OCI-LY7 (cell line): ENCODE measurements around the gene OR13F1. TPM values are rescaled to one million over a fixed set of nuclear protein-coding genes. Genes with fewer than 3 reads are reported as not detected.

ENCODE experiments used
- BruUV-seq: library from RNA; stranded (reverse); fragments of 400-500 nt; replicated peaks from 2 replicates; lab custom pipeline; 2021; lab: Mats Ljungman, UMichigan
- CTCF ChIA-PET: fragments of 300-600 bp; sonication (Branson Sonifier 250); formaldehyde crosslinking; loops from one replicate; lab custom pipeline; 2022; ENCODE audit warnings: antibody characterized with exemption; ENCODE audit not compliant: unreplicated experiment; lab: Charles Lee
- POLR2A ChIA-PET: fragments of 300-600 bp; sonication (Branson Sonifier 250); formaldehyde crosslinking; loops from one replicate; lab custom pipeline; 2022; ENCODE audit warnings: antibody characterized with exemption; lab: Charles Lee
- DNase-seq: peaks from one replicate; pipeline ENCODE4 v3.0.0-alpha.2; 2015; ENCODE audit warnings: low spot score
- H2AFZ ChIP-seq: fragments of 200-600 bp; sonication (generic), shearing (Covaris generic); 2 replicates; pipeline ENCODE4 v1.6.1; 2014; ENCODE audit warnings: mild to moderate bottlenecking, antibody characterized with exemption, low read length, moderate library complexity
- H3K27ac ChIP-seq: fragments of 200-600 bp; sonication (generic); 2 replicates; pipeline ENCODE4 v1.5.1; 2014; ENCODE audit warnings: mixed run types, low read depth, mild to moderate bottlenecking, moderate library complexity, low read length, inconsistent platforms; ENCODE audit not compliant: poor library complexity, severe bottlenecking
- H3K36me3 ChIP-seq: fragments of 200-600 bp; sonication (generic); 2 replicates; pipeline ENCODE4 v1.6.1; 2014; ENCODE audit warnings: mild to moderate bottlenecking, antibody characterized with exemption, low read length, moderate library complexity, mixed read lengths; ENCODE audit not compliant: insufficient read depth
- H3K4me1 ChIP-seq: fragments of 200-600 bp; sonication (generic); 2 replicates; pipeline ENCODE4 v1.5.1; 2014; ENCODE audit warnings: mild to moderate bottlenecking, low read length; ENCODE audit not compliant: insufficient read depth, poor library complexity, severe bottlenecking
- H3K4me2 ChIP-seq: fragments of 200-600 bp; sonication (generic); 2 replicates; pipeline ENCODE4 v1.6.1; 2014; ENCODE audit warnings: mild to moderate bottlenecking, low read length
- H3K4me3 ChIP-seq: fragments of 200-600 bp; sonication (generic); 2 replicates; pipeline ENCODE4 v1.5.1; 2014; ENCODE audit warnings: mild to moderate bottlenecking, low read depth, low read length; ENCODE audit not compliant: poor library complexity, severe bottlenecking
- H3K79me2 ChIP-seq: fragments of 200-600 bp; sonication (generic); 2 replicates; pipeline ENCODE4 v1.6.1; 2016; ENCODE audit warnings: low read depth, mild to moderate bottlenecking, low read length, moderate library complexity, mixed read lengths; ENCODE audit not compliant: insufficient read depth
- H3K9me2 ChIP-seq: fragments of 200-600 bp; sonication (generic); 2 replicates; pipeline ENCODE4 v1.6.1; 2016; ENCODE audit warnings: mild to moderate bottlenecking, low read length, mixed read lengths; ENCODE audit not compliant: insufficient read depth
- H3K9me3 ChIP-seq: fragments of 200-600 bp; sonication (generic); 2 replicates; pipeline ENCODE4 v1.6.1; 2014; ENCODE audit warnings: mild to moderate bottlenecking, mixed run types, low read length, mixed read lengths
- H4K20me1 ChIP-seq: fragments of 200-600 bp; sonication (generic); 2 replicates; pipeline ENCODE4 v1.6.1; 2014; ENCODE audit warnings: mild to moderate bottlenecking, antibody characterized with exemption, low read length, moderate library complexity, mixed read lengths; ENCODE audit not compliant: insufficient read depth
- CTCF ChIP-seq: fragments of 200-600 bp; sonication (generic); conservative IDR thresholded peaks from 2 replicates; pipeline ENCODE4 v1.5.1; 2014; ENCODE audit warnings: mild to moderate bottlenecking, antibody characterized with exemption, low read length, moderate library complexity, mixed read lengths
- EZH2phosphoT487 ChIP-seq: fragments of 200-600 bp; sonication (generic); IDR thresholded peaks from 2 replicates; pipeline ENCODE4 v1.6.1; 2018; ENCODE audit warnings: low read depth, borderline replicate concordance, mild to moderate bottlenecking, mixed run types, antibody characterized with exemption, low read length, moderate library complexity, mixed read lengths
- intact Hi-C: fragments of 100-400 bp; cut with micrococcal nuclease; formaldehyde crosslinking; loops from one replicate; pipeline ENCODE4 v1.10.0; 2022; ENCODE audit not compliant: unreplicated experiment
- total RNA-seq, 2 experiments: library from RNA; depleted of rRNA in 1 of 2; stranded (reverse); fragments of >200 nt in 1 of 2; shearing (Covaris generic) in 1 of 2; gene quantifications; 2 replicates each; pipeline ENCODE4 v1.2.3, GENCODE V29; 2014 to 2022

The OR13F1 gene
- total RNA-seq, 2 experiments from 2014 or later: not detected

GRCh38 chr9:104494808-104495207, 9.3 kb upstream of the OR13F1 start:
- CTCF ChIA-PET: no interaction called here
- H2AFZ ChIP-seq: no peak overlapping the region
- intact Hi-C loops: loop anchor here (5.0 kb wide), 1 partner anchor 247 kb away; no protein-coding TSS in a partner anchor
- H3K36me3 ChIP-seq: no peaks in the 10 kb centered on the region
- H3K27ac ChIP-seq: no peak overlapping the region
- DNase-seq: peak; percentile 22
- no peaks in the 10 kb centered on the region for H3K79me2 ChIP-seq
- no peaks in the 10 kb centered on the region for H4K20me1 ChIP-seq
- H3K4me1 ChIP-seq: no peaks in the 10 kb centered on the region
- no peaks in the 10 kb centered on the region for H3K9me2 ChIP-seq
- no peak overlapping the region for H3K4me2 ChIP-seq
- POLR2A ChIA-PET: interaction anchor here (0.6 to 0.7 kb wide), 3 partner anchors 151 to 540 kb away, joined by 3 to 8 read pairs (median 4); no protein-coding TSS in a partner anchor
- no peak overlapping the region for H3K4me3 ChIP-seq
- H3K9me3 ChIP-seq: no peaks in the 10 kb centered on the region
- BruUV-seq: no TSS peak
- TF ChIP-seq EZH2phosphoT487 (no peak), CTCF (peak; percentile 68)

GRCh38 chr9:104503440-104503839, 623 bp upstream of the OR13F1 start:
- H3K9me3 ChIP-seq: no peaks in the 10 kb centered on the region
- no peaks in the 10 kb centered on the region for H3K4me1 ChIP-seq
- POLR2A ChIA-PET: no interaction called here
- H3K27ac ChIP-seq: no peak overlapping the region
- CTCF ChIA-PET: no interaction called here
- no peaks in the 10 kb centered on the region for H3K79me2 ChIP-seq
- H2AFZ ChIP-seq: no peak overlapping the region
- no peaks in the 10 kb centered on the region for H3K9me2 ChIP-seq
- H3K4me2 ChIP-seq: no peak overlapping the region
- DNase-seq: no peak
- no peak for TF ChIP-seq EZH2phosphoT487
- no peak for TF ChIP-seq CTCF
- BruUV-seq: no TSS peak
- H3K36me3 ChIP-seq: no peaks in the 10 kb centered on the region
- no peaks in the 10 kb centered on the region for H4K20me1 ChIP-seq
- no peak overlapping the region for H3K4me3 ChIP-seq
- intact Hi-C loops: no loop called here

GRCh38 chr9:104506565-104506964, 2.5 kb downstream of the OR13F1 start:
- ChIA-PET POLR2A (no interaction called here), CTCF (no interaction called here)
- Histone ChIP-seq H3K4me3 (no peak overlapping the region), H2AFZ (no peak overlapping the region), H3K27ac (no peak overlapping the region), H3K4me2 (no peak overlapping the region), H3K79me2 (no peaks in the 10 kb centered on the region), H3K36me3 (no peaks in the 10 kb centered on the region), H3K4me1 (no peaks in the 10 kb centered on the region), H4K20me1 (no peaks in the 10 kb centered on the region), H3K9me3 (no peaks in the 10 kb centered on the region), H3K9me2 (no peaks in the 10 kb centered on the region)
- TF ChIP-seq EZH2phosphoT487: no peak
- no peak for TF ChIP-seq CTCF
- DNase-seq: no peak
- intact Hi-C loops: no loop called here
- no TSS peak for BruUV-seq
